DMS 273 (cell line): ENCODE measurements around the gene KIT.
A peak's percentile ranks its signal among the peaks of the same experiment; 100 is the strongest.

Experiments
- DNase-seq: peaks from one replicate; lab custom pipeline; 2025; ENCODE audit not compliant: unreplicated experiment; lab: John Stamatoyannopoulos, UW

The KIT gene

GRCh38 chr4:54742636-54743399 is 85.1 kb downstream of the KIT start:
- DNase-seq, result no peak

DNA sequence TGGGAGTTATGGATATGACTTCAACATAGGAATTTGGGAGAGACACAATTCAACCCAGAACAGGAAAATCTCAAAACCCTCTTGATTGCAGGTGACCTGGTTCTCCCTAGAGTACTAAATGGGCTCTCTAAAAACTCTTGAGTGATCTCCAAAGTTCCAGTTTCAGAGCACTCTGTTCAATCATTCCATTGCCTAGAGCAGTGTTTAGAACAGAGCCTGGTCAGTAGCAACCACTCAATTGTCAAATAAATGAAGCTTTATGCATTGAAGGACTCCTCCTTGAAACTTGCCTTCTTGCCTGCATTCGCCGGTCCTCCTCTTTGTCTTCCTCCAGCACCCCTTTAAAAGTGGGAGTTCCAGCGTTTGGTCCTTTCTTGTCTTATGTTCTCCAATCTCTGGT is 85.8 kb downstream of the KIT start:
- no peak for DNase-seq

DNA sequence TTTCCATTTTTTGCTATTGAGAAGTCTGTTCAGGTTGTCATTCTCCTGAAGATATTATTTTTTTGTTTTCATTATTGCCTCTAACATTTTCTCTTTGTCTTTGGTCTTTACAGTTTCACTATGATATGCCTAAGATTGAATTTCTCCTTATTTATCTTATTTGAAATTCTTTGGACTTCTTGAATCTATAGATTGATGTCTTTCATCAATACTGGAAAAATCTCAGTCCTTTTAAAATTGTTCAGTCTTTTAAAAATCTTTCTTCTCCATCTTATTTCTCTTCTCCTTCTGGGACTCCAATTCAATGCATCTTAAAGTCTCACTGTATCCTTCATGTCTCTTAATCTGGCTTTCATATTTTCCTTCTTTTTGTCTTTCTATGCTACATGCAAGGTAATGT is 86.7 kb downstream of the KIT start:
- no peak for DNase-seq

DNA sequence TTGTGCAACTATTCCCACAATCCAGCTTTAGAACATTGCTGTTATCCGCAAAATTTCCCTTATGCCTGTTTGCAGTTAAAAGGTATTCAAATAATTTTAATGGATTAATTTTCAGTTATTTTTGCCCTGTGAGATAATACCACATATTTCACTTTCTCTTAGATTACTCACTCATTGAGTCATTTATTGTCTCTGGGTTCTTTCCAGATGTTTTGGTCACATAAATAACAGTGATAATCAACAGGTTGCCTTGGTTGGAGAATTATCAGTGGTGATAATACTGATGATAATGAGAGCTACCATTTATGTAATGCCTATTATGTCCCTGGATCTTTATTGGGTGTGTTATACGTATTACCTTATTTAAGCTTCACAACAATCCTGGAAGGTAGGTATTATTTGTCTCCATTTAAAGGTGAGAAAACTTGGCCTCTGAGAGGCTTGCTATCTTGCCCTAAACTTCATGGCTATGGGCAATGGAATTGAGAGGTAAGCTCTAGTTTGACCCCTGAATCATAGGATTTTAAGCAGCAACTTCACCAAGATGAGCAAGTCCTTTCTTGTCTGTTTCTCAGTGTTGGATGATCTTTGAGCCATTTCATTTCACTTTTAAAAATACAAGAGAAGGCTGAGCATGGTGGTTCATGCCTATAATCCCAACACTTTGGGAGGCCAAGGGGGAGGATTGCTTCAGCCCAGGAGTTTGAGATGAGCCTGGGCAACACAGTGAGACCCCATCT is 87.4 kb downstream of the KIT start:
- DNase-seq, result no peak

- no peak for DNase-seq
Observed at GRCh38 chr4:54746218-54746617, 88.5 kb downstream of the KIT start.

- no peak for DNase-seq
Observed at GRCh38 chr4:54750341-54750740, 92.6 kb downstream of the KIT start.

- no peak for DNase-seq
Observed at GRCh38 chr4:54754394-54754793, 96.6 kb downstream of the KIT start.

- peak; percentile 14 for DNase-seq
Observed at GRCh38 chr4:54764476-54764875, 106.7 kb downstream of the KIT start.

GRCh38 chr4:54767376-54767775 is 109.6 kb downstream of the KIT start:
- DNase-seq, result no peak

GRCh38 chr4:54773022-54773421 is 115.3 kb downstream of the KIT start:
- DNase-seq, result no peak

DNA sequence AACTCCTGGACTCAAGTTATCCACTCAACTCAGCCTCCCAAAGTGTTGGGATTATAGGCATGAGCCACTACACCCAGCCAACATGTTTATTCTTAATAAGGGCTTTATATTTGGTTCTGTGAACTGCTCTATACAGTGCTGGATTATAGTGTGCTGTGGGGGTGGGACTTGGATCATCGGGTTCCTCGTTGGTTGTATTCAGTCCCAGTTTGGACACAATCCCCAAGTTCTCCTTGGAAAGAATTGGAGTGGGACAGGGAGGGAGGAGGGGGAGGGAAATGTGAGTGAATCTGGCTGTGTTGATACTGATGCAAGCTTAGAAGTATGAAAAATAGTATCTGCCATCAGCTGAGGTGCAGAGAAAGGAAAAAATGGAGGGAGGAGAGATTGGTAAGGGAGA is 121.3 kb downstream of the KIT start:
- DNase-seq, result no peak

DNA sequence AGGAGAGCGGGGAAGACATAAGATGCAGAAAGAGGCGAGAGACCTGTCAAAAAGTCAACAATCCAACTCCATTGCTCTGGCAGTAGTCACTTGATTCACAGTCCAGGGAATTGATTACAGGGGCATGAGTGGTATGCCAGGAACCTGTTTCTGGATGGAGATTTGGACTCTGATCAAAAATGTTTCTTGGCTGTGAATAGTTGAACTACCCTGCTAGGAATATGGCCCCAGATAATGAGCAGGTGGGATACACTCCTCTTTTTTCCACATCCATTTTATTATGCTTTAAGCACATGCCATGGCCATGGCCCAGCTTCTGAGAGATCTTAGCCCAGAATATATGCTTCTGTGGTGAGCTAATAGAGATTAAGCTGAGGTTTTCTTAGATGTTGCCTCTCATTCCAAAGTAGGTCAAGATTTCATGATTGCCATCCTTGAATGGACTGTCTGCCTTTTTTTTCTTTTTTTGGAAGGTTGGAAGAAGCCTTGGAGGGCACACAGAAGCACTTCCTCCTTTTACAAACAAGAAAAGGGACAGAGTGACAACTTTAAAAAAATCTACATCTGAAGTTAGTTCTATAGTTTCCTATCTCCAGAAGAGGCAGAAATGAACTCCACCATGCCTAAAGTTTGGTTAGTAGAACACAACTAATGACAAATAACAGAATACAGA is 121.9 kb downstream of the KIT start:
- DNase-seq, result no peak

GRCh38 chr4:54780149-54780495 is 122.4 kb downstream of the KIT start:
- DNase-seq, result no peak

DNA sequence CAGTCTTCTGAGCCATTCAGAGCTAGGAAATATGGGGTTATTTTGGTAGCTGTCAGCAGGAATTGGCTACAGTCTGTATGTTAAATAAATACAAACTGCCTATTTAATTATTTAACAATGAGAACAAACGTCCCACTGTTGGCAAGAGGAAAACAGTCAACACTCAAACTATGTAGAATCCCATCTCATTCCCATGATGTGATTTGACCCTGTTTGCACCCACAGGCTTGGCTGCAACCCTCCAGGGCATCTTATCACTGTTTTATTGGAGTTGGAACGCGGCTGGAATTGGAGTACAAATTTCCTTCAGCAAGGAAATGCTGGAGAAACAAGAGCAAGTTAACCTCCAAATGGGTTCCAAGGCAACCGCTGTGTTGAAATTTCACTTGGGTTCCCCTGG is 124.0 kb downstream of the KIT start:
- no peak for DNase-seq

DNA sequence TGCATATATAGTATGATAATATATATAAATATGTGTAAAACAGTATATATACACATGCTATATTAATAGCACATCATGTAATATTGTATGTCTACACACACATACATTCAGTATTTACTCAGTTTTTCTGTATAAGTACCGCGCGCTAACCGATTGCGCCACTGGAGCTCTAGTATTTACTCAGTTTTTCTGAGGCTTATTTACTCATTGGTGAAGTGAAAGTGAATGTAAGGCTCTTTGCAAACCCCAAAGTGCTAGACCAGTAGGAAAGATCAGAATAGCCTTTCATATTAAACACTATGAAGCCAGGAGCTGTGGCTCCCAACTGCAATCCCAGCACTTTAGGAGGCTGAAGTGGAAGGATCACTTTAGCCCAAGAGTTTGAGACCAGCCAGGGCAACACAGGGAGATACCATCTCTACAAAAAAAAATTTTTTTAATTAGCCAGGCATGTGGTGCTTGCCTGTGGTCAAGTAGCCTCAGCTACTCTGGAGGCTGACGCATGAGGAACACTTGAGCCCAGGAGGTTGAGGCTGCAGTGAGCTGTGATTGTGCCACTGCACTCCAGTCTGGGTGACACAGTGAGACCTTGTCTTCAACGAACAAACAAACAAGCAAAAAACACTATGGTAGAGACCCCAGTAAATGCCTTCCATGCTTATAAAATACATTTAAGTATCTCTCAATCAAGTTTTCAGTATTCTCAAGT is 125.8 kb downstream of the KIT start:
- DNase-seq, result no peak

DNA sequence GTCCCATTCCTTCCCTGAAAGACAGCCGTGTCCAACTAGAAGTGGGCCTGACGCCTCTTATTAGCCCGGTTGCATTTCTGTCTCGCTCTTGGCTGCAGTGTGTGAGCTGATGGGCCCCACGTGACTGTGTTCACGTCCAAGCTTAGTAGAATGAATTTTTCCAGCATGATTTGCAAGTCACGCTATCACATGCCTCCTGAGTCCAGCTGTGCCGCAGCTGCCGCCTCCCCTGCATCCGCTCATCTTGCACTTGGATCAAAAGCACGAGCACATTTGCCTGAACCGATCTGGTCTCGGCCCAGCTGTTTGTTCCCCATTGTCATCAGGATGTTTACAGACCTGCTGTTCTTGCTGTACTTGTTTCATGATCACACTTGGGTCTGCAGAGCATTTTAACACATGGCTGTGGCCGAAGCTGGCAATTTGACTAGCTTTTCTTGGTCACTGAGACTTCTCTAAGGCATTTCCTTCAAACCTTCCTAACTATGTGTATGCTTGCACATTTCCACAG is 126.5 kb downstream of the KIT start:
- no peak for DNase-seq
